MM.1S (cell line): ENCODE measurements around the gene CLASP1.

ENCODE experiments used
- EZH2 ChIP-seq: fragments of 300-600 bp; sonication (generic); optimal IDR thresholded peaks from 2 replicates; pipeline ENCODE3; 2017; ENCODE audit warnings: low read depth, mild to moderate bottlenecking, antibody characterized with exemption, low read length, mixed read lengths
- EZH2phosphoT487 ChIP-seq: fragments of 300-600 bp; sonication (generic); IDR thresholded peaks from 2 replicates; pipeline ENCODE4 v1.6.1; 2018; ENCODE audit warnings: antibody characterized with exemption, low read length
- TF ChIP-seq, protein P1 (sequence below): fragments of 300-600 bp; sonication (generic); IDR thresholded peaks from 2 replicates; pipeline ENCODE4 v1.5.1; 2016; ENCODE audit warnings: antibody characterized with exemption, low read length, mixed read lengths

GRCh38 chr2:121471532-121472469 is 177.5 kb downstream of the CLASP1 start:
- TF ChIP-seq, protein P1, sequence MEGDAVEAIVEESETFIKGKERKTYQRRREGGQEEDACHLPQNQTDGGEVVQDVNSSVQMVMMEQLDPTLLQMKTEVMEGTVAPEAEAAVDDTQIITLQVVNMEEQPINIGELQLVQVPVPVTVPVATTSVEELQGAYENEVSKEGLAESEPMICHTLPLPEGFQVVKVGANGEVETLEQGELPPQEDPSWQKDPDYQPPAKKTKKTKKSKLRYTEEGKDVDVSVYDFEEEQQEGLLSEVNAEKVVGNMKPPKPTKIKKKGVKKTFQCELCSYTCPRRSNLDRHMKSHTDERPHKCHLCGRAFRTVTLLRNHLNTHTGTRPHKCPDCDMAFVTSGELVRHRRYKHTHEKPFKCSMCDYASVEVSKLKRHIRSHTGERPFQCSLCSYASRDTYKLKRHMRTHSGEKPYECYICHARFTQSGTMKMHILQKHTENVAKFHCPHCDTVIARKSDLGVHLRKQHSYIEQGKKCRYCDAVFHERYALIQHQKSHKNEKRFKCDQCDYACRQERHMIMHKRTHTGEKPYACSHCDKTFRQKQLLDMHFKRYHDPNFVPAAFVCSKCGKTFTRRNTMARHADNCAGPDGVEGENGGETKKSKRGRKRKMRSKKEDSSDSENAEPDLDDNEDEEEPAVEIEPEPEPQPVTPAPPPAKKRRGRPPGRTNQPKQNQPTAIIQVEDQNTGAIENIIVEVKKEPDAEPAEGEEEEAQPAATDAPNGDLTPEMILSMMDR: no peak
- TF ChIP-seq EZH2 (no peak), EZH2phosphoT487 (no peak)
